ENCODE measurements around the gene KRCC1. TPM values are rescaled to one million over a fixed set of nuclear protein-coding genes. Genes with fewer than 3 reads are reported as not detected.

The KRCC1 gene
- total and polyA plus RNA-seq, 2 experiments from 2014 or later = 10.3 to 12.5 TPM

DNA sequence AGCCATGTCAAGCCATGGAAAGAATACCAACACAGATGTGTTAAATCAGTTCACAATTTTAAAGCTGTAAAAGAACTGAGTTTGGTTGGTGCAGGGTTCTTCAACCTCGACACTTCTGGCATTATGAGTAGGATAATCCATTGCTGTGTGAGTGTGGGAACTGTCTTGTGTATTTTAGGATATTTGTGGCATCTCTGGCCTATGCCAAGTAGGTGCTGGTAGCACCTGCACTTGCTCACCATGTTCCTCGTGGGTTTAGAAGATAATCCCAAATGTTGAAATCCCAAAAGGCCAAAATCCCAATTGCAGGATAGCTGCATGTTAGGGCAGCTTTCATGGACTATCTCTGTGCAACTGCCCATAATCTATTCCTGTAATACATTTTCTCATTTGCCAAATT lies 3.8 kb downstream of the KRCC1 start:
- ATAC-seq (no peak), DNase-seq (ENCODE audit: low spot score) (no peak)
- peaks cover 5% of the 10 kb centered on the region; the same call in 1 of the 2 replicates for H4K20me1 ChIP-seq (replicated peaks; ENCODE audit: insufficient read depth)
- H3K4me2 ChIP-seq = no peak overlapping the region
- Mint-ChIP-seq H3K4me1 (peaks cover 20% of the 10 kb centered on the region), H3K27me3 (ENCODE audit: insufficient read depth, low read depth, poor library complexity) (peaks cover 3% of the 10 kb centered on the region), H3K9me3 (peaks cover 2% of the 10 kb centered on the region; the same call in 1 of the 3 replicates), H3K4me3 (no peak overlapping the region), H3K27ac (no peak overlapping the region), H3K36me3 (ENCODE audit: low read depth) (peaks cover 3% of the 10 kb centered on the region; the same call in 1 of the 3 replicates)
- peaks cover 29% of the 10 kb centered on the region for H3K79me2 ChIP-seq (replicated peaks; ENCODE audit: insufficient read depth)
- no peaks in the 10 kb centered on the region for H3F3A ChIP-seq (replicated peaks; ENCODE audit: low read depth)
- no peak overlapping the region for H3K27ac ChIP-seq (ENCODE audit: low read depth)
- H3K9me2 ChIP-seq (ENCODE audit: insufficient read depth) = no peaks in the 10 kb centered on the region
- no peaks in the 10 kb centered on the region for H3K27me3 ChIP-seq (ENCODE audit: insufficient read depth)
- no peak overlapping the region for H3K4me3 ChIP-seq
- TF ChIP-seq CREB1 (CRISPR knock-in tag; IDR thresholded peaks at IDR 0.05; ENCODE audit: low read depth) (no peak), POLR2AphosphoS5 (IDR thresholded peaks at IDR 0.05; ENCODE audit: low read depth) (0 out of 2 replicates have a peak, but pooled peaks have one; percentile 11), ZNF331 (CRISPR knock-in tag; IDR thresholded peaks at IDR 0.05; ENCODE audit: low read depth) (no peak), ZNF114 (CRISPR knock-in tag; IDR thresholded peaks at IDR 0.05) (no peak), JUNB (IDR thresholded peaks at IDR 0.05; ENCODE audit: unreplicated experiment) (no peak)
- TF ChIP-seq, protein P1, sequence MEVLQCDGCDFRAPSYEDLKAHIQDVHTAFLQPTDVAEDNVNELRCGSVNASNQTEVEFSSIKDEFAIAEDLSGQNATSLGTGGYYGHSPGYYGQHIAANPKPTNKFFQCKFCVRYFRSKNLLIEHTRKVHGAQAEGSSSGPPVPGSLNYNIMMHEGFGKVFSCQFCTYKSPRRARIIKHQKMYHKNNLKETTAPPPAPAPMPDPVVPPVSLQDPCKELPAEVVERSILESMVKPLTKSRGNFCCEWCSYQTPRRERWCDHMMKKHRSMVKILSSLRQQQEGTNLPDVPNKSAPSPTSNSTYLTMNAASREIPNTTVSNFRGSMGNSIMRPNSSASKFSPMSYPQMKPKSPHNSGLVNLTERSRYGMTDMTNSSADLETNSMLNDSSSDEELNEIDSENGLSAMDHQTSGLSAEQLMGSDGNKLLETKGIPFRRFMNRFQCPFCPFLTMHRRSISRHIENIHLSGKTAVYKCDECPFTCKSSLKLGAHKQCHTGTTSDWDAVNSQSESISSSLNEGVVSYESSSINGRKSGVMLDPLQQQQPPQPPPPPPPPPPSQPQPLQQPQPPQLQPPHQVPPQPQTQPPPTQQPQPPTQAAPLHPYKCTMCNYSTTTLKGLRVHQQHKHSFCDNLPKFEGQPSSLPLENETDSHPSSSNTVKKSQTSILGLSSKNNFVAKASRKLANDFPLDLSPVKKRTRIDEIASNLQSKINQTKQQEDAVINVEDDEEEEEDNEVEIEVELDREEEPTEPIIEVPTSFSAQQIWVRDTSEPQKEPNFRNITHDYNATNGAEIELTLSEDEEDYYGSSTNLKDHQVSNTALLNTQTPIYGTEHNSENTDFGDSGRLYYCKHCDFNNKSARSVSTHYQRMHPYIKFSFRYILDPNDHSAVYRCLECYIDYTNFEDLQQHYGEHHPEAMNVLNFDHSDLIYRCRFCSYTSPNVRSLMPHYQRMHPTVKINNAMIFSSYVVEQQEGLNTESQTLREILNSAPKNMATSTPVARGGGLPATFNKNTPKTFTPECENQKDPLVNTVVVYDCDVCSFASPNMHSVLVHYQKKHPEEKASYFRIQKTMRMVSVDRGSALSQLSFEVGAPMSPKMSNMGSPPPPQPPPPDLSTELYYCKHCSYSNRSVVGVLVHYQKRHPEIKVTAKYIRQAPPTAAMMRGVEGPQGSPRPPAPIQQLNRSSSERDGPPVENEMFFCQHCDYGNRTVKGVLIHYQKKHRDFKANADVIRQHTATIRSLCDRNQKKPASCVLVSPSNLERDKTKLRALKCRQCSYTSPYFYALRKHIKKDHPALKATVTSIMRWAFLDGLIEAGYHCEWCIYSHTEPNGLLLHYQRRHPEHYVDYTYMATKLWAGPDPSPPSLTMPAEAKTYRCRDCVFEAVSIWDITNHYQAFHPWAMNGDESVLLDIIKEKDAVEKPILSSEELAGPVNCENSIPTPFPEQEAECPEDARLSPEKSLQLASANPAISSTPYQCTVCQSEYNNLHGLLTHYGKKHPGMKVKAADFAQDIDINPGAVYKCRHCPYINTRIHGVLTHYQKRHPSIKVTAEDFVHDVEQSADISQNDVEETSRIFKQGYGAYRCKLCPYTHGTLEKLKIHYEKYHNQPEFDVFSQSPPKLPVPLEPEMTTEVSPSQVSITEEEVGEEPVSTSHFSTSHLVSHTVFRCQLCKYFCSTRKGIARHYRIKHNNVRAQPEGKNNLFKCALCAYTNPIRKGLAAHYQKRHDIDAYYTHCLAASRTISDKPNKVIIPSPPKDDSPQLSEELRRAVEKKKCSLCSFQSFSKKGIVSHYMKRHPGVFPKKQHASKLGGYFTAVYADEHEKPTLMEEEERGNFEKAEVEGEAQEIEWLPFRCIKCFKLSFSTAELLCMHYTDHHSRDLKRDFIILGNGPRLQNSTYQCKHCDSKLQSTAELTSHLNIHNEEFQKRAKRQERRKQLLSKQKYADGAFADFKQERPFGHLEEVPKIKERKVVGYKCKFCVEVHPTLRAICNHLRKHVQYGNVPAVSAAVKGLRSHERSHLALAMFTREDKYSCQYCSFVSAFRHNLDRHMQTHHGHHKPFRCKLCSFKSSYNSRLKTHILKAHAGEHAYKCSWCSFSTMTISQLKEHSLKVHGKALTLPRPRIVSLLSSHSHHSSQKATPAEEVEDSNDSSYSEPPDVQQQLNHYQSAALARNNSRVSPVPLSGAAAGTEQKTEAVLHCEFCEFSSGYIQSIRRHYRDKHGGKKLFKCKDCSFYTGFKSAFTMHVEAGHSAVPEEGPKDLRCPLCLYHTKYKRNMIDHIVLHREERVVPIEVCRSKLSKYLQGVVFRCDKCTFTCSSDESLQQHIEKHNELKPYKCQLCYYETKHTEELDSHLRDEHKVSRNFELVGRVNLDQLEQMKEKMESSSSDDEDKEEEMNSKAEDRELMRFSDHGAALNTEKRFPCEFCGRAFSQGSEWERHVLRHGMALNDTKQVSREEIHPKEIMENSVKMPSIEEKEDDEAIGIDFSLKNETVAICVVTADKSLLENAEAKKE (CRISPR knock-in tag; IDR thresholded peaks at IDR 0.05) = no peak
- TF ChIP-seq, protein P2, sequence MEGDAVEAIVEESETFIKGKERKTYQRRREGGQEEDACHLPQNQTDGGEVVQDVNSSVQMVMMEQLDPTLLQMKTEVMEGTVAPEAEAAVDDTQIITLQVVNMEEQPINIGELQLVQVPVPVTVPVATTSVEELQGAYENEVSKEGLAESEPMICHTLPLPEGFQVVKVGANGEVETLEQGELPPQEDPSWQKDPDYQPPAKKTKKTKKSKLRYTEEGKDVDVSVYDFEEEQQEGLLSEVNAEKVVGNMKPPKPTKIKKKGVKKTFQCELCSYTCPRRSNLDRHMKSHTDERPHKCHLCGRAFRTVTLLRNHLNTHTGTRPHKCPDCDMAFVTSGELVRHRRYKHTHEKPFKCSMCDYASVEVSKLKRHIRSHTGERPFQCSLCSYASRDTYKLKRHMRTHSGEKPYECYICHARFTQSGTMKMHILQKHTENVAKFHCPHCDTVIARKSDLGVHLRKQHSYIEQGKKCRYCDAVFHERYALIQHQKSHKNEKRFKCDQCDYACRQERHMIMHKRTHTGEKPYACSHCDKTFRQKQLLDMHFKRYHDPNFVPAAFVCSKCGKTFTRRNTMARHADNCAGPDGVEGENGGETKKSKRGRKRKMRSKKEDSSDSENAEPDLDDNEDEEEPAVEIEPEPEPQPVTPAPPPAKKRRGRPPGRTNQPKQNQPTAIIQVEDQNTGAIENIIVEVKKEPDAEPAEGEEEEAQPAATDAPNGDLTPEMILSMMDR (conservative IDR thresholded peaks at IDR 0.05; ENCODE audit: low read depth in 2 of 2) = no peak
- TF ChIP-seq, protein P3, sequence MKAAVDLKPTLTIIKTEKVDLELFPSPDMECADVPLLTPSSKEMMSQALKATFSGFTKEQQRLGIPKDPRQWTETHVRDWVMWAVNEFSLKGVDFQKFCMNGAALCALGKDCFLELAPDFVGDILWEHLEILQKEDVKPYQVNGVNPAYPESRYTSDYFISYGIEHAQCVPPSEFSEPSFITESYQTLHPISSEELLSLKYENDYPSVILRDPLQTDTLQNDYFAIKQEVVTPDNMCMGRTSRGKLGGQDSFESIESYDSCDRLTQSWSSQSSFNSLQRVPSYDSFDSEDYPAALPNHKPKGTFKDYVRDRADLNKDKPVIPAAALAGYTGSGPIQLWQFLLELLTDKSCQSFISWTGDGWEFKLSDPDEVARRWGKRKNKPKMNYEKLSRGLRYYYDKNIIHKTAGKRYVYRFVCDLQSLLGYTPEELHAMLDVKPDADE (IDR thresholded peaks at IDR 0.05) = no peak
- H2AFZ ChIP-seq = no peak overlapping the region
- H3K36me3 ChIP-seq (ENCODE audit: insufficient read depth) = no peaks in the 10 kb centered on the region
- H3K4me1 ChIP-seq (ENCODE audit: insufficient read depth) = peaks cover 11% of the 10 kb centered on the region

All from GM23338 (cell line).